ENCODE data around the gene IRGQ.

- TF ChIP-seq TAF1 (IDR thresholded peaks at IDR 0.05; ENCODE audit: low read depth) (no peak), MAX (IDR thresholded peaks at IDR 0.05) (no peak)
Measured at GRCh38 chr19:43554317-43554895, 41.5 kb downstream of the IRGQ start.
